ENCODE measurements around the gene PERM1. TPM values are rescaled to one million over a fixed set of nuclear protein-coding genes. Genes with fewer than 3 reads are reported as not detected.

Gene PERM1
- total and polyA plus RNA-seq, 2 of the 8 experiments (the other 6 are each of a cell fraction or from before 2014, with no cell fraction given), result not detected

- Histone ChIP-seq H3K4ac (replicated peaks; ENCODE audit: insufficient read length, low read depth, low read length) (no peak overlapping the region), H3K79me2 (ENCODE audit: control insufficient read depth in 1 of 2, insufficient read depth in 2 of 2, low read length in 2 of 2) (no peaks in the 10 kb centered on the region), H3K4me3 (ENCODE audit: extremely low read depth in 1 of 4, insufficient read depth in 2 of 4, low read depth in 3 of 4, low read length in 4 of 4) (no peak overlapping the region), H3K9me3 (ENCODE audit: insufficient read depth in 2 of 2, low read depth in 1 of 2, low read length in 1 of 2) (no peaks in the 10 kb centered on the region), H4K5ac (ENCODE audit: insufficient read length, low read depth, low read length) (no peak overlapping the region), H2BK5ac (ENCODE audit: low read depth, low read length) (no peak overlapping the region), H3K4me2 (ENCODE audit: insufficient read depth in 1 of 2, low read depth in 2 of 2, low read length in 2 of 2) (no peak overlapping the region), H2BK15ac (ENCODE audit: low read length) (no peak overlapping the region), H3K36me3 (ENCODE audit: control insufficient read depth in 2 of 4, insufficient read depth in 4 of 4, low read length in 3 of 4) (peaks cover 0 to 4% (median 0%) of the 10 kb centered on the region in 4 experiments; a peak in 1 of 8 replicates), H2AK5ac (ENCODE audit: low read depth, low read length) (no peak overlapping the region), H3K79me1 (ENCODE audit: low read depth, low read length) (no peaks in the 10 kb centered on the region), H4K91ac (replicated peaks; ENCODE audit: insufficient read length, low read length) (no peak overlapping the region), H3K14ac (ENCODE audit: insufficient read length) (no peak overlapping the region), H2BK120ac (replicated peaks; ENCODE audit: low read depth, low read length) (no peak overlapping the region), H2AFZ (ENCODE audit: low read length) (no peak overlapping the region), H4K20me1 (replicated peaks in 1 of 2; ENCODE audit: control insufficient read depth in 1 of 2, insufficient read depth in 2 of 2, low read length in 2 of 2) (peaks cover 10 to 28% of the 10 kb centered on the region in 2 experiments), H3K27me3 (replicated peaks in 1 of 4; ENCODE audit: control insufficient read depth in 3 of 4, extremely low read depth in 1 of 4, insufficient read depth in 3 of 4, low read length in 3 of 4) (peaks cover 78 to 86% (median 85%) of the 10 kb centered on the region in 4 experiments), H2BK20ac (ENCODE audit: low read length) (no peak overlapping the region), H3K9ac (replicated peaks in 1 of 4; ENCODE audit: extremely low read depth in 1 of 4, low read depth in 3 of 4, low read length in 3 of 4) (no peak overlapping the region), H3K23ac (ENCODE audit: insufficient read length) (no peak overlapping the region), H3K23me2 (ENCODE audit: low read depth, low read length) (peaks cover 7% of the 10 kb centered on the region; the same call in 1 of the 2 replicates), H4K8ac (ENCODE audit: extremely low read depth, insufficient read depth, low read length) (peak overlapping the region; percentile 68; the same call in 1 of the 2 replicates), H2BK12ac (ENCODE audit: low read depth, low read length) (no peak overlapping the region), H3K27ac (ENCODE audit: low read depth, low read length) (no peak overlapping the region), H3K18ac (ENCODE audit: extremely low read depth, low read length) (no peak overlapping the region), H3K56ac (replicated peaks; ENCODE audit: insufficient read length, low read depth, low read length) (no peak overlapping the region), H3K4me1 (replicated peaks in 1 of 4; ENCODE audit: control insufficient read depth in 3 of 4, insufficient read depth in 4 of 4, low read length in 3 of 4) (peaks cover 5 to 45% (median 30%) of the 10 kb centered on the region in 4 experiments)
- CTCF ChIA-PET (ENCODE audit: partially characterized antibody), result interaction anchor here (0.9 to 5.3 kb wide), 12 partner anchors 8 to 95 kb away, joined by 3 to 45 read pairs (median 6); partner anchors contain the start of gene PLEKHN1
- DNase-seq (ENCODE audit: low read depth in 1 of 2, low spot score in 2 of 2), result no peak
- no peak for FAIRE-seq
- 89% methylated on average over 15 of the region's 15 CpGs; no CpG with 5 or more reads in 1 of the 2 experiments for WGBS, 2 experiments (ENCODE audit: extremely low coverage in 1 of 2, insufficient coverage in 1 of 2, insufficient read length in 1 of 2, insufficient replicate concordance in 2 of 2, low coverage in 1 of 2, low lambda C conversion rate in 2 of 2, missing lambda C conversion rate in 1 of 2)
- POLR2A ChIA-PET (ENCODE audit: partially characterized antibody), result interaction anchor here (0.9 to 9.5 kb wide), 3 partner anchors 8 to 17 kb away, joined by 3 to 65 read pairs (median 14); partner anchors contain the start of gene NOC2L
- TF ChIP-seq NANOG (IDR thresholded peaks at IDR 0.05; ENCODE audit: insufficient read depth, low read depth, low read length, poor library complexity, severe bottlenecking) (no peak), BCL11A (IDR thresholded peaks at IDR 0.05; ENCODE audit: low read depth in 2 of 2, low read length in 2 of 2) (no peak), MAFK (IDR thresholded peaks at IDR 0.05; ENCODE audit: low read depth, low read length) (no peak), E2F6 (IDR thresholded peaks at IDR 0.05) (no peak), HDAC6 (IDR thresholded peaks at IDR 0.05; ENCODE audit: low read depth, low read length) (no peak), SIN3A (conservative IDR thresholded peaks at IDR 0.05 in 1 of 2, IDR thresholded peaks at IDR 0.05 in 1 of 2; ENCODE audit: low read depth in 1 of 2, low read length in 2 of 2) (no peak), SIX5 (IDR thresholded peaks at IDR 0.05; ENCODE audit: low read depth, low read length) (no peak), MAX (IDR thresholded peaks at IDR 0.05) (no peak), ASH2L (IDR thresholded peaks at IDR 0.05; ENCODE audit: low read length) (no peak), CREB1 (IDR thresholded peaks at IDR 0.05) (no peak), BACH1 (IDR thresholded peaks at IDR 0.05; ENCODE audit: low read length) (no peak), TCF12 (IDR thresholded peaks at IDR 0.05; ENCODE audit: low read depth, low read length) (no peak), RFX5 (IDR thresholded peaks at IDR 0.05; ENCODE audit: borderline replicate concordance, low read depth, low read length) (no peak)
These were observed 43.7 kb downstream of the PERM1 start for GRCh38 chr1:938088-938683.
